K562 (cell line): Measurements from ENCODE around the gene FAM53A. TPM values are rescaled to one million over a fixed set of nuclear protein-coding genes. Genes with fewer than 3 reads are reported as not detected.

ENCODE experiments used
- CC2D1A ChIP-seq: fragments of 450-650 bp; IDR thresholded peaks from 2 replicates; pipeline ENCODE4 v1.6.1; 2017; ENCODE audit warnings: mild to moderate bottlenecking
- HMGXB4 ChIP-seq: sonication (generic); formaldehyde crosslinking; IDR thresholded peaks from 2 replicates; pipeline ENCODE4 v1.8.1; 2023; ENCODE audit warnings: mild to moderate bottlenecking, missing genetic modification reagents
- ILF3 ChIP-seq: fragments of 450-650 bp; IDR thresholded peaks from 2 replicates; pipeline ENCODE4 v1.6.1; 2018; ENCODE audit warnings: antibody characterized with exemption, mild to moderate bottlenecking, moderate library complexity, borderline replicate concordance
- SMARCE1 ChIP-seq: fragments of 450-650 bp; IDR thresholded peaks from 2 replicates; pipeline ENCODE4 v1.7.1; 2016; ENCODE audit warnings: mild to moderate bottlenecking
- polyA plus RNA-seq, 8 experiments: library from polyadenylated mRNA; depleted of rRNA in 4 of 8; stranded (reverse) in 5 of 8; unstranded in 3 of 8; fragments of >200 nt; fragmentation: Nextera tagmentation in 2 of 8; fragmentation: Illumina TruSeq in 1 of 8; extraction: Ambion mirVana in 2 of 8; extraction: Trizol in 1 of 8; gene quantifications; 2 replicates each; pipeline versions ENCODE4 v1.2.1 to v1.2.3, GENCODE V29; 2011 to 2014; ENCODE audit warnings: inconsistent platforms in 1 of 8, missing spikeins in 1 of 8
- total RNA-seq, 7 experiments: library from RNA; depleted of rRNA in 6 of 7; stranded (reverse); fragments of >200 nt in 6 of 7; fragmentation: Illumina TruSeq in 2 of 7; extraction: Trizol in 2 of 7; gene quantifications; 2 replicates each; pipeline versions ENCODE4 v1.2.1 to v1.2.3, GENCODE V29; 2011 to 2021; ENCODE audit warnings: low replicate concordance in 1 of 7
- TF ChIP-seq, protein P1 (sequence below): sonication (generic); formaldehyde crosslinking; IDR thresholded peaks from 2 replicates; pipeline ENCODE4 v1.8.0; 2023; ENCODE audit warnings: missing genetic modification reagents, mild to moderate bottlenecking, borderline replicate concordance
- TF ChIP-seq, protein P2 (sequence below): fragments of 250-450 bp; sonication (Bioruptor Pico); IDR thresholded peaks from 2 replicates; pipeline ENCODE4 v1.8.0; 2022; ENCODE audit warnings: inconsistent platforms, mild to moderate bottlenecking, moderate library complexity, borderline replicate concordance
- TF ChIP-seq, protein P3 (sequence below), 2 experiments: fragments of 450-650 bp; IDR thresholded peaks; 2 replicates each; pipeline ENCODE4 v1.6.1; 2016; ENCODE audit warnings: mild to moderate bottlenecking in 2 of 2, borderline replicate concordance in 1 of 2, low read depth in 1 of 2, moderate library complexity in 1 of 2

The FAM53A gene
- total and polyA plus RNA-seq, 9 of the 15 experiments (the other 6 are each of a cell fraction or from before 2014, with no cell fraction given), result 0.53 to 2.7 (median 1.4) TPM; not detected in 2

- TF ChIP-seq, protein P1, sequence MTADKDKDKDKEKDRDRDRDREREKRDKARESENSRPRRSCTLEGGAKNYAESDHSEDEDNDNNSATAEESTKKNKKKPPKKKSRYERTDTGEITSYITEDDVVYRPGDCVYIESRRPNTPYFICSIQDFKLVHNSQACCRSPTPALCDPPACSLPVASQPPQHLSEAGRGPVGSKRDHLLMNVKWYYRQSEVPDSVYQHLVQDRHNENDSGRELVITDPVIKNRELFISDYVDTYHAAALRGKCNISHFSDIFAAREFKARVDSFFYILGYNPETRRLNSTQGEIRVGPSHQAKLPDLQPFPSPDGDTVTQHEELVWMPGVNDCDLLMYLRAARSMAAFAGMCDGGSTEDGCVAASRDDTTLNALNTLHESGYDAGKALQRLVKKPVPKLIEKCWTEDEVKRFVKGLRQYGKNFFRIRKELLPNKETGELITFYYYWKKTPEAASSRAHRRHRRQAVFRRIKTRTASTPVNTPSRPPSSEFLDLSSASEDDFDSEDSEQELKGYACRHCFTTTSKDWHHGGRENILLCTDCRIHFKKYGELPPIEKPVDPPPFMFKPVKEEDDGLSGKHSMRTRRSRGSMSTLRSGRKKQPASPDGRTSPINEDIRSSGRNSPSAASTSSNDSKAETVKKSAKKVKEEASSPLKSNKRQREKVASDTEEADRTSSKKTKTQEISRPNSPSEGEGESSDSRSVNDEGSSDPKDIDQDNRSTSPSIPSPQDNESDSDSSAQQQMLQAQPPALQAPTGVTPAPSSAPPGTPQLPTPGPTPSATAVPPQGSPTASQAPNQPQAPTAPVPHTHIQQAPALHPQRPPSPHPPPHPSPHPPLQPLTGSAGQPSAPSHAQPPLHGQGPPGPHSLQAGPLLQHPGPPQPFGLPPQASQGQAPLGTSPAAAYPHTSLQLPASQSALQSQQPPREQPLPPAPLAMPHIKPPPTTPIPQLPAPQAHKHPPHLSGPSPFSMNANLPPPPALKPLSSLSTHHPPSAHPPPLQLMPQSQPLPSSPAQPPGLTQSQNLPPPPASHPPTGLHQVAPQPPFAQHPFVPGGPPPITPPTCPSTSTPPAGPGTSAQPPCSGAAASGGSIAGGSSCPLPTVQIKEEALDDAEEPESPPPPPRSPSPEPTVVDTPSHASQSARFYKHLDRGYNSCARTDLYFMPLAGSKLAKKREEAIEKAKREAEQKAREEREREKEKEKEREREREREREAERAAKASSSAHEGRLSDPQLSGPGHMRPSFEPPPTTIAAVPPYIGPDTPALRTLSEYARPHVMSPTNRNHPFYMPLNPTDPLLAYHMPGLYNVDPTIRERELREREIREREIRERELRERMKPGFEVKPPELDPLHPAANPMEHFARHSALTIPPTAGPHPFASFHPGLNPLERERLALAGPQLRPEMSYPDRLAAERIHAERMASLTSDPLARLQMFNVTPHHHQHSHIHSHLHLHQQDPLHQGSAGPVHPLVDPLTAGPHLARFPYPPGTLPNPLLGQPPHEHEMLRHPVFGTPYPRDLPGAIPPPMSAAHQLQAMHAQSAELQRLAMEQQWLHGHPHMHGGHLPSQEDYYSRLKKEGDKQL (CRISPR knock-in tag), result peak; percentile 65; the same call in 1 of the 2 replicates
- TF ChIP-seq HMGXB4, result peak; percentile 92
- no peak for TF ChIP-seq SMARCE1
- TF ChIP-seq ILF3, result no peak
- TF ChIP-seq, protein P2, sequence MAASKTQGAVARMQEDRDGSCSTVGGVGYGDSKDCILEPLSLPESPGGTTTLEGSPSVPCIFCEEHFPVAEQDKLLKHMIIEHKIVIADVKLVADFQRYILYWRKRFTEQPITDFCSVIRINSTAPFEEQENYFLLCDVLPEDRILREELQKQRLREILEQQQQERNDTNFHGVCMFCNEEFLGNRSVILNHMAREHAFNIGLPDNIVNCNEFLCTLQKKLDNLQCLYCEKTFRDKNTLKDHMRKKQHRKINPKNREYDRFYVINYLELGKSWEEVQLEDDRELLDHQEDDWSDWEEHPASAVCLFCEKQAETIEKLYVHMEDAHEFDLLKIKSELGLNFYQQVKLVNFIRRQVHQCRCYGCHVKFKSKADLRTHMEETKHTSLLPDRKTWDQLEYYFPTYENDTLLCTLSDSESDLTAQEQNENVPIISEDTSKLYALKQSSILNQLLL (CRISPR knock-in tag), result no peak
- no peak for TF ChIP-seq CC2D1A
- TF ChIP-seq, protein P3, sequence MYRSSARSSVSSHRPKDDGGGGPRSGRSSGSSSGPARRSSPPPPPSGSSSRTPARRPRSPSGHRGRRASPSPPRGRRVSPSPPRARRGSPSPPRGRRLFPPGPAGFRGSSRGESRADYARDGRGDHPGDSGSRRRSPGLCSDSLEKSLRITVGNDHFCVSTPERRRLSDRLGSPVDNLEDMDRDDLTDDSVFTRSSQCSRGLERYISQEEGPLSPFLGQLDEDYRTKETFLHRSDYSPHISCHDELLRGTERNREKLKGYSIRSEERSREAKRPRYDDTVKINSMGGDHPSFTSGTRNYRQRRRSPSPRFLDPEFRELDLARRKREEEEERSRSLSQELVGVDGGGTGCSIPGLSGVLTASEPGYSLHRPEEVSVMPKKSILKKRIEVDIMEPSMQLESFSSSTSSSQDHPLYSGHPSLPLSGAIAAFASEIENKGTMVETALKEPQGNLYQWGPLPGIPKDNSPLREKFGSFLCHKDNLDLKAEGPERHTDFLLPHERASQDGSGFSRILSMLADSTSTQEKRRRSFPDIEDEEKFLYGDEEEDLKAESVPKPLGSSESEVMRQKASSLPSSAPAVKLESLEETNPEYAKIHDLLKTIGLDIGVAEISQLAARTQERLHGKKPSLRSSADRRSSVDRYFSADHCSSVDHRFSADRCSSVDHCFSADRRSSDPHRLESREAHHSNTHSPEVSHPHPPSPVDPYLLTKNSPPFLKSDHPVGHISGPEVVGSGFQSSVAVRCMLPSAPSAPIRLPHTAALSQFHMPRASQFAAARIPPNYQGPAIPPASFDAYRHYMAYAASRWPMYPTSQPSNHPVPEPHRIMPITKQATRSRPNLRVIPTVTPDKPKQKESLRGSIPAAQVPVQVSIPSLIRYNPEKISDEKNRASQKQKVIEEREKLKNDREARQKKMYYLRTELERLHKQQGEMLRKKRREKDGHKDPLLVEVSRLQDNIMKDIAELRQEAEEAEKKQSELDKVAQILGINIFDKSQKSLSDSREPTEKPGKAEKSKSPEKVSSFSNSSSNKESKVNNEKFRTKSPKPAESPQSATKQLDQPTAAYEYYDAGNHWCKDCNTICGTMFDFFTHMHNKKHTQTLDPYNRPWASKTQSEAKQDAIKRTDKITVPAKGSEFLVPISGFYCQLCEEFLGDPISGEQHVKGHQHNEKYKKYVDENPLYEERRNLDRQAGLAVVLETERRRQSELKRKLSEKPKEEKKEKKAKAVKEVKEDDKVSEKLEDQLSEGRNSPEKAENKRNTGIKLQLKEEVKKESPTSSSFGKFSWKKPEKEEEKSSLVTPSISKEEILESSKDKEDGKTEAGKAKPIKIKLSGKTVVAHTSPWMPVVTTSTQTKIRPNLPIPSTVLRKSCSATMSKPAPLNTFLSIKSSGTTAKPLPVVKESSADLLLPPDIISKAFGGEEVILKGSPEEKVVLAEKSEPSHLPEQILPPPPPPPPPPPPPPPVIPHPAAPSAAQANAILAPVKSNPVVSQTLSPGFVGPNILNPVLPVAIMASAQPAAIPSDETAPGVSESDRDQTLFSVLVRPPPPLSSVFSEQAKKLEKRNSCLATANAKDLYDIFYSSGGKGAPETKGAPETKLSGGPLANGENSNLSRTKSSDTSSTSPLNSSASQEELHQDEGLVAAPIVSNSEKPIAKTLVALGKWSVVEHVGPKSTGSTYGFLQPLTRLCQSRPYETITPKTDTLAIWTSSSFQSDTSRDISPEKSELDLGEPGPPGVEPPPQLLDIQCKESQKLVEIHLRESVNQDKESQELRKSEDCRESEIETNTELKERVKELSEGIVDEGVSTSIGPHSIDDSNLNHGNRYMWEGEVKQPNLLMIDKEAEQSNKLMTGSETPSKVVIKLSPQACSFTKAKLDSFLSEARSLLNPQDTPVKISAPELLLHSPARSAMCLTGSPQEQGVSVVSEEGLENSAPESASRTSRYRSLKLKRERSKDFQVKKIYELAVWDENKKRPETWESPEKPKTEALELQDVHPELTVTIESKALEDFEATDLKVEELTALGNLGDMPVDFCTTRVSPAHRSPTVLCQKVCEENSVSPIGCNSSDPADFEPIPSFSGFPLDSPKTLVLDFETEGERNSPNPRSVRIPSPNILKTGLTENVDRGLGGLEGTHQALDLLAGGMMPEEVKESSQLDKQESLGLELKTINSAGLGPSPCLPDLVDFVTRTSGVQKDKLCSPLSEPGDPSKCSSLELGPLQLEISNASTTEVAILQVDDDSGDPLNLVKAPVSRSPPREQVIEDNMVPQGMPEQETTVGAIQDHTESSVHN (IDR thresholded peaks at IDR 0.05; ENCODE audit: borderline replicate concordance in 1 of 2, low read depth in 1 of 2), result no peak
Measured at GRCh38 chr4:1712216-1713002, 28.3 kb upstream of the FAM53A start, which contains the start of gene SLBP (continued).
